A375 (cell line): ENCODE data around the gene DUSP8. TPM values are rescaled to one million over a fixed set of nuclear protein-coding genes. Genes with fewer than 3 reads are reported as not detected.

Experiments
- total RNA-seq: library from RNA; depleted of rRNA; stranded (reverse); fragments of >200 nt; shearing (Covaris generic); gene quantifications from 2 replicates; pipeline ENCODE4 v1.2.3, GENCODE V29; 2014; rRNA removed

Gene DUSP8, protein sequence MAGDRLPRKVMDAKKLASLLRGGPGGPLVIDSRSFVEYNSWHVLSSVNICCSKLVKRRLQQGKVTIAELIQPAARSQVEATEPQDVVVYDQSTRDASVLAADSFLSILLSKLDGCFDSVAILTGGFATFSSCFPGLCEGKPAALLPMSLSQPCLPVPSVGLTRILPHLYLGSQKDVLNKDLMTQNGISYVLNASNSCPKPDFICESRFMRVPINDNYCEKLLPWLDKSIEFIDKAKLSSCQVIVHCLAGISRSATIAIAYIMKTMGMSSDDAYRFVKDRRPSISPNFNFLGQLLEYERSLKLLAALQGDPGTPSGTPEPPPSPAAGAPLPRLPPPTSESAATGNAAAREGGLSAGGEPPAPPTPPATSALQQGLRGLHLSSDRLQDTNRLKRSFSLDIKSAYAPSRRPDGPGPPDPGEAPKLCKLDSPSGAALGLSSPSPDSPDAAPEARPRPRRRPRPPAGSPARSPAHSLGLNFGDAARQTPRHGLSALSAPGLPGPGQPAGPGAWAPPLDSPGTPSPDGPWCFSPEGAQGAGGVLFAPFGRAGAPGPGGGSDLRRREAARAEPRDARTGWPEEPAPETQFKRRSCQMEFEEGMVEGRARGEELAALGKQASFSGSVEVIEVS
- total RNA-seq = 0.15 and 0.37 TPM in 2 replicates

DNA sequence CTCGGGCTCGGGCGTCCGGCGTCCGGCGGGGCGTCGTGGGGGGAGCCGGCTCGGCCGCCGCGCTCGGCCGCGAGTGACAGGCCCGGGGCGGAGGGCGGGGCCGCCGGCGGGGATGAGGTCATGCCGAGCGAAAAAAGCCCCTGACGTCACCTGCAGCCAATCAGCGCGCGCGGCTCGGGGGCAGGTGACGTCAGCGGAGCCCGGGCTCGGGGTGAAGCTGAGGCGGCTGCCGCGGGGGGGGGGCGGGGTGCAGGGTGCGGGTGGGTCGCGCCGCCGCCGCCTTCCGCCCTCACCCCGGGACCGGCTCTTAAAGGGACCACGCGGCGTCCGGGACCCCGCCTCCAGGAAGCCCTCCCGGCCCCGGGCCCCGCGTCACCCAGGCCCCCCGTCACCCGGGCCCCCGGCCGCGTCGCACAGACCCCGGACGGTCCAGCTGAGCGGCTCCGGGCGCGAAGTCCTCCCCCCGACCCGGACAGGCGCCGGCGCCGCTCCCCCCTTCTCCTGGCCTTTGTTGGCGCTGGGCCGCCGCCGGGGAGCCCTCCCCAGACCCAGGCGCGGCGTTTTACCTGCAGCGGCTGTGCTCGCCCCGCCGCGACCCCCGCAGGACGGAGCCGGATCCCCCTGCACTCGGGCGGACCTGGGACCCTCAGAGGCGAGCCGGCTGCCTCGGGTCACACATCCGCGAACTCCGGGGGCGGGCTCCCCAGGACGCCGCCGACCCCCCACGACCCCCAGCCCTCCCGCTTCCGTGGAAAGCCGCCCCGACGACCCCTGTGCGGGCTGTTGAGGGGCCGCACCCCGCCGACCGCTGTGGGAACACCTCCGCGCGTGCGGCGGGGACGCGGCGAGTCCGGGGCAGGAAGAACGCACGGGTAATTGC is at the start of gene DUSP8:
Gene DUSP8, minus strand, starts transcription at position 75 of the 880 bp plus-strand sequence. CDS start 6,445 bp downstream, outside the sequence.

DNA sequence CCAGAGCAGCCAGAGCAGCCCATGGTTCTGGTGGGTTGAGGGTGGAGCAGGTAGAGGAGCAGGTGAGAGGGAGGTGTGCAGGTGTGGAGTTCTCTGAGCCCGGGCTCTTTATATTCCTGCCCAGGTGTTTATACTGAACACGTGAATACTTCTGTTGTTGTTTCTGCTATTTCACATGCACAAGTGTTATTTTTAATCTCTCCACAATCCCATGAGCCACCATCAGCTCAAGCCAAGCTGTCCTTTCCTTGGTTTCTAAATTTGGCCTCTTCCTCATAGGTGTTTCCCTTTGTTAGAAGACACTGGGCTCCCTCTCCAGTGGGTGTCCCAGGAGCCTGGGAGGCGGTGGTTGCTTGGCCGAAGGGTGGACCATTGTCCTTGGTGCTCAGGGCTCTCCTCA is 36.3 kb upstream of the DUSP8 start, which contains the start of gene KRTAP5-3:
Gene KRTAP5-3, minus strand, starts transcription at position 101 of the 400 bp plus-strand sequence. Its CDS starts 78 bp downstream, at position 23.

DNA sequence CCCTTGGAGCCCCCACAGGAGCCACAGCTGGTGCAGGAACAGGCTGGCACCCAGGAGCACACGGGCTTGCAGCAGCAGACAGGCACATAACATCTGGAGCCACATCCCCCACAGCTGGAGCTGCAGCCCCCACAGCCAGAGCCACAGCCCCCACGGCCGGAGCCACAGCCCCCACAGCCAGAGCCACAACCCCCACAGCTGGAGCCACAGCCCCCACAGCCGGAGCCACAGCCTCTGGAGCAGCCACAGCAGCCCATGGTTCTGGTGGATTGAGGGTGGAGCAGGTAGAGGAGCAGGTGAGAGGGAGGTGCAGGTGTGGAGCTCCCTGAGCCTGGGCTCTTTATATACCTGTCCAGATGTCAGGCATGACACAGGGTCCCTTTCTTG is 25.9 kb upstream of the DUSP8 start, which contains the start of gene KRTAP5-2:
Gene KRTAP5-2, minus strand, starts transcription at position 301 of the 387 bp plus-strand sequence. Its CDS starts 44 bp downstream, at position 257.

DNA sequence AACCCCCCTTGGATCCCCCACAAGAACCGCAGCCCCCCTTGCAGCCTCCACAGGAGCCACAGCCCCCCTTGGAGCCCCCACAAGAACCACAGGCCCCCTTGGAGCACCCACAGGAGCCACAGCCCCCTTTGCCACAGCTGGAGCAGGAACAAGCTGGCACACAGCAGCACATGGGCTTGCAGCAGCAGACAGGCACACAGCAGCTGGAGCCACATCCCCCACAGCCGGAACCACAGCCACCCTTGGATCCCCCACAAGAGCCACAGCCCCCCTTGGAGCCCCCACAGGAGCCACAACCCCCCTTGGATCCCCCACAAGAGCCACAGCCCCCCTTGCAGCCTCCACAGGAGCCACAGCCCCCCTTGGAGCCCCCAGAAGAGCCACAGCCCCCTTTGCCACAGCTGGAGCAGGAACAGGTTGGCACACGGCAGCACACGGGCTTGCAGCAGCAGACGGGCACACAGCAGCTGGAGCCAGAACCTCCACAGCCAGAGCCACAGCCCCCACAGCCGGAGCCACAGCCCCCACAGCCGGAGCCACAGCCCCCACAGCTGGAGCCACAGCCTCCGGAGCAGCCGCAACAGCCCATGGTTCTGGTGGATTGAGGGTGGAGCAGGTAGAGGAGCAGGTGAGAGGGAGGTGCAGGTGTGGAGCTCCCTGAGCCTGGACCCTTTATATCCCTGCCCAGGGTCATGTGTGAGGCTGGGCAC is 12.7 kb upstream of the DUSP8 start, which contains the start of gene KRTAP5-1:
Gene KRTAP5-1, minus strand, starts transcription at position 623 of the 710 bp plus-strand sequence. Its CDS starts 34 bp downstream, at position 589.

Other genes starting within 250 kb of the DUSP8 start
- 0.48 and 0.49 TPM in 2 replicates for gene BRSK2, start 182.3 kb downstream of the DUSP8 start, total RNA-seq
- gene MOB2, start 85.5 kb downstream of the DUSP8 start, total RNA-seq = 19.1 and 25.4 TPM in 2 replicates
- not detected in 2 replicates for gene KRTAP5-1, start 13.0 kb upstream of the DUSP8 start, total RNA-seq
- not detected in 2 replicates for gene KRTAP5-2, start 26.0 kb upstream of the DUSP8 start, total RNA-seq
- gene KRTAP5-3, start 36.2 kb upstream of the DUSP8 start, total RNA-seq = not detected in 2 replicates
- not detected in 2 replicates for gene KRTAP5-4, start 49.9 kb upstream of the DUSP8 start, total RNA-seq
- not detected in 2 replicates for gene KRTAP5-5, start 57.5 kb upstream of the DUSP8 start, total RNA-seq
- not detected in 2 replicates for gene KRTAP5-6, start 124.9 kb upstream of the DUSP8 start, total RNA-seq
- gene IFITM10, start 178.3 kb upstream of the DUSP8 start, total RNA-seq = 1.8 and 2.3 TPM in 2 replicates
- 139 TPM in 2 replicates for gene CTSD, start 191.7 kb upstream of the DUSP8 start, total RNA-seq